Retina (tissue), 1 donor: ENCODE data around the gene CRAT.
A peak's percentile ranks its signal among the peaks of the same experiment; 100 is the strongest.

Source experiments
- DNase-seq: peaks from one replicate; pipeline ENCODE4 v3.0.0-alpha.2; 2016

CRAT gene

DNA sequence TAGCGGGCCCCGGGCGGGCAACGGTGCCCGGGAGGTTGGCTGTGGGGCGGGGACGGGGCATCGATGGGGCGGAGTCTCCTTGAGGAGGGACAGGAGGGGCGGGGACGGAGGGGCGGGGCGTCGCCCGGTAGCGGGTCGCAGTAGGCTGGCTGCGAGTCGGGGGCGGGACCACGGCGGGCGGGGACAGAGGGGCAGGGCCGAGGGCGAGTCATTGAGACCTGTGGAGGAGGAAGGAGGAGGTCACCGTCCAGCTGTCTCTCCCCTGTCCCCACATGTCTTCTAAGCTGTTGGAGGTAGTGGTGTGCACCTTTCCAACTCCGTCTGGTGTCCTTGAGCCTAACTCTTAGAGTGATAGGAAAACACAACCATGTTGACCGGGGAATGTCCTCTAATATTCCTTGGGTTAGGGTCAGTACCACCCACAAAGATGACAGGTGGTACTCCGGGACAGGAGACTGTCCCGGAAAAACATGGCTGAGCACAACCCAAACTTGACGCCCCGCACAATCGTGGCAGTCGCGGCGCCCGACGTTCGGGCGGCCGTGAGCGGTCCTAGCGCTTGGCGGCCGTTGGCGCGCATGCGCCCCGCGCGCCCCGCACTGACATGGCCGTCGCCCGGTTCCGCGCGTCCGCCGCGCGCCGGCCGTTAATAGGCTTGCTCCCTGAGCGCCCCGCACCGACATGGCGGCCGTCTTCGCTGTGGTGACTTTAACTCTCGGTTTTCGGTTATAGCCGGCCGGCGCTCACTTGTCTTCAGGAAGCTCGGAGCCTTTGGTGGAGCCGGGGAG, at the start of gene CRAT, which contains the start of gene PTPA:
Gene CRAT, minus strand, starts transcription at position 54 of the 788 bp plus-strand sequence. CDS start 284 bp downstream, outside the sequence.
Gene PTPA, plus strand, starts transcription at position 676 of the 788 bp plus-strand sequence. CDS start 186 bp downstream, outside the sequence.
- peak; percentile 94 for DNase-seq

DNA sequence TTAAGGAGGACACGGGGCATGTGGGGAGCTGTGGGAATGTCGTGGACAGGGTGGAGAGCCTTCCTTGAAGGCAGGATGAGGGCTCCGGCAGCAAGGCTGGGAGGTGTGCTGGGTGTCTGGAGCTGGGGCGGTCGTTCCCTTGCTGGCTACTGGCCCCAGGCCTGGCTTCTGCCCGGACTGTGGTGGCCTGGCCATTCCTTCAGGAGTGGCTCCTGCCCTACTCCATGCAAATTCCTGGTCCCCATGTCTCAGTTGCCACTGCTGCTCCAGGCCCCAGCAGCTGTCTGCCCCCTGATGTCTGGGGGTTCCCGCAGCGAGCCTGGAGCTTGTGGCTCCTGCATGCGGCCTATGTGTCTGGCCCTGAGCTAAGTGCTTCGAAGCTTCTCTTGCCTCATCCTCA, 45.6 kb upstream of the CRAT start:
- no peak for DNase-seq

DNA sequence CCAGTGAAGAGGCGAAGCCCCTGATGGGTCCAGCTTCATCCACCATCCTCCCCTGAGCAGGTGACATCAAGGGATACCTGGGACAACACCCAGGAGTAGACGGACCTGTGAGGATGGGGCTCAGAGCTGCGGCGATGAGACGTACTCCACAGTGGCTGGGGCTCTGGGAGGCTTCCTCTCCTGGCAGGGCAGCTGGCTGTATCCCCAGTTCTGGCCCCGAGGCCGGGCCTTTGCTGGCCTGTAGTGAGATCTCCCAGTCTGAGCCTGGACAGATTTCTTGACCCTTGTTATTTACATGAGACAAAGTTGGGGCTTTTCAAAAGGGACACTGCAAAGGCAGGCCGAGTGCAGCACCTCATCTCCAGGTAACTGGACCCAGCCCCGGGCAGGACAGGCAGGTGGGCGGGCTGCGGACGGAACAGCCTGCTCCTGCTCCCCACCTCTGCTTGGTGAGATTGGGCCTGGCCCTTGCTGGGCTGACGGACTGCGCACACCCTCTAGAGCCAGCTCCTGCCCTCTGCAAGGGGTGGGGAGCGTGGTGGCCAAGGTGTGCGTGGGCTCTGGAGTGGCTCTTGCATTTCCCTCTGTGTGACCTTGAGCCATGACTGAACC, 44.4 kb upstream of the CRAT start:
- DNase-seq = no peak

DNA sequence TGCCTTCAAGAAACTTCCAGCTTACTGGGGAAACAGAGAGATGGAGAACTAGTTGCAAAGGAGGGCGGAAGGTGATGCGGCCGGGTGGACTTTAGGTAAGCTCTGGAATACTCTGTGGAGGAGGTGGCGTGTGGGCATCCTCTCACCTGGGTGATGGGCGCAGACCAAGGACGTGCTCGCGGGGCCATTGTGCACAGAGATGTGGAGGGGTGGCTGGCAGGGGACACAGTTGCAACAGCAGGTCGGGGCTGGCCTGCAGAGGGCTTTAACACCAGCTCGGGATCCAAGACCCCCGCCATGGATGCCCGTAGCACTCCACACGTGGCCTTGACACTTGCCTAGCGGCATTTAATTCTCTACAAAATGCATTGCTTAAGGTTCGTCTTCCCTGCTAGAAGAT, 40.9 kb upstream of the CRAT start:
- no peak for DNase-seq

DNA sequence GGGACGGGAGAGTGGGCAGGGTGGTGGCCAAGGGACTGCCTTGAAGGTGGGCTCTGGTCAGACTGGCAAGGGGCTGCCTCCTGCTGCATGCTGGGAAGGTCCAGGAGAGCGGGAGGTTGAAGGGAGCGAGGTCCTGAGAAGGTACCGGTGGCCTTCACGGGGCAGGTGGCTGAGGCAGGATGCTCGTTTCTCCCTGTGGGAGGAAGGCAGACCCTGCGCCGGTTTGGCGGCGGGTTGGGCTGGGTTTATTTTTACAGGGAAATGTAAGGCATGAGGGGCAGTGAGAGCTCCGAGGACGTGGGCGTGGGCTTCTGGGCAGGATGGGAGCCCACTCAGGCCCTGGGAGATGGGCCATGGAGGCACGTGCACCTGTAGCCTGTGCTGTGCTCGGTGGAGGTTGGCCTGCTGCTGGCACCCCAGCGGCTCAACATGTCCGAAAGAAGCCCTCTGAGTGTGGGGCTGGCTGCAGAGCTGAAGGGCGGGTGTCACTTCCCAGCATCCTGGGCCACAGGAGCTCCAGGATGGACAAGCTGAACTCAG, 40.1 kb upstream of the CRAT start:
- no peak for DNase-seq

DNA sequence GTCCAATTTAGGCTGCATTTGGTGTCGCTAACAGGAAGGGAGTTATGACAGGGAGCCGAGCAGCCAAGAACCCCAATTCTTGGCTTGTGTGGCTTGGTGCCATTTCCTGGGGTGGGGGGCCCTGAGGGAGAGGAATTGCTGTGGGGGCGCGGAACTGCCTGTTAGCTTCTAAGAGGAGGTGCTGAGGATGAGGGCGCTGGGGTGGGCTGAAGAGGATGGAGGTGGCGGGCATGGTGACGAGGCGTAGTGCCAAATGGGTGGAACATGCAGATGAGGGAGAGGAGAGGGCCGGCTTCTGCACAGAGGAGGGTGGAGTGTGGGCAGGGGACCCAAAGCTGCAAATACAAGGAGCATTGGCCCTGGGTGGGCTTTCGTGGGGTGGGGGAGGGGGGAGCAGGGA, 39.5 kb upstream of the CRAT start:
- DNase-seq = no peak

DNA sequence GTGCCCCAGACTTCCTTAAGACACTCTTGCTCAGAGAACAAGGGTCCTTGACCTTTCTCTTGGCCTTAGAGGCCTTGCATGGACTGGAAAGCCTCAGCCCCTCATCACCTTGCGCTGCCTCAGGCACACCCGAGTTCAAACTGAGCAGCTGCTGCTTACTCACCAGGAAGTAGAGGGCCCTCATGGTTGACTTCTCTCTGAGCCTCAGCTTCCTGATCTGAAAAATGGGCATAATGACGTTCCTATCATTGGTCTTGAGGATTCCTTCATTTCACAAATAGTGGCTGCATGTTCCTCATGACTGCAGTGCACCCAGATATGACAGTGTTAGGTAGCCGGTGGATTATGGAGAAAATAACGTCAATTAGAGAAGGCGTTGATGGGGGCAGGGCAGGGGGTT, 38.8 kb upstream of the CRAT start:
- no peak for DNase-seq

DNA sequence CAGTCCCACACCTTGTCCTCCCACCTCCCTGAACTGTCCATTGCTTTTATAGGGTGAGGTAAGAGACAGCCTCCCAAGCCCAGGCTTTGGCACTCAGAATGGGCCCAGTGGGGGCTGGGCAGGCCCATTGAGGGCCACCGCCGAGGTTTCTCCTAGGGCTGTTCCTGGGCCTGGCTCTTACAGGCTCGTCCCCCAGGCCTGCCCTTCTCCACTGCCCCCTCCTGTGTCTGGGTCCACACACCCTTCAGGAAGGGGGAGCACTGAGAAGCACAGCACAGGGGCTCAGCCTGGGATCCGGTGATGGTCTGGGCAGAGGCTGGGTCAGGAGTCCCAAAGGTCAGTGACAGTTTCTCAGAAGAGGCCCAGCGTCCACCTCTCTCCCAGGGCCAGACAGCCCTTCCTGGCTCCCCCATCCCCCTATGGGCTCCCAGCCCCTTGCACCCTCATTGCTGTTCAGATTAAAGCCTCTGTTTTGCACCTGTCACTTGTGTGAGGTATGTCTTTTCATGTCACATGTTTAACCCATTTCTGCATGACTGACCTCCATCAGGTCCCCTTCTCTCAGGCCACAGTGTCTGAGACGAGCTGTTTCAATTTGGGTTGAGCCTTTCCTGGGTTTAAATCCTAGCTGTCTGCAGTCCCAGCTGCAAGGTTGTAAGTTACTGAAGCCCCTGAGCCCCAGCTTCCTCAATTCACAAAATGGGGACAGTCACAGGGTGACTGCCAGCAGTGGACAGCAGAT, 38.0 kb upstream of the CRAT start:
- no peak for DNase-seq

DNA sequence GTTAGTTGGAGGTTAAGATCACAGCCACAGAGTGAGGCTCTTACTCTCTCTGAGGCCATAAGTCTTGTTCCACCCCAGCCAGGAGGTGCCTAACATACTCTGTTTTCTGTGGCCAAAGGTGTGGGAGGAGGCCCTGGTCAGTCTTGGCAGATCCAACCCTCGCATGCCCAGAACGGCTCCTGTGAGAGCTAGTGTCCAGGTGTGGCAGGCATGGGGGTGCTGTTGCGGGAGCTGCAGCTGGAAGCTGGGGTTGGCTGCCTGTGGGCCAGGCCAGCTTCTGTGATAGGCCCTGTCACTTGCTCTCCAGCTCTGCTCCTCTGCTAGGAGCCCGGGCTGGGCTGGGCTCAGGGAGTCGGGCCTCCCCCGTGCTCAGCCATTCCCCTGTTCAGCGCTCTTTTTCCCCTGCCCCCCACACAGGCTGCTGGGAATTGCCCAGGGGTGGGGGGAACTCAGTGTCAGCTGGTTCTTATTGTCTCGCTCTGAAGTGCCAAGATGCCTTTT, 35.9 kb upstream of the CRAT start:
- DNase-seq = peak; percentile 49

DNA sequence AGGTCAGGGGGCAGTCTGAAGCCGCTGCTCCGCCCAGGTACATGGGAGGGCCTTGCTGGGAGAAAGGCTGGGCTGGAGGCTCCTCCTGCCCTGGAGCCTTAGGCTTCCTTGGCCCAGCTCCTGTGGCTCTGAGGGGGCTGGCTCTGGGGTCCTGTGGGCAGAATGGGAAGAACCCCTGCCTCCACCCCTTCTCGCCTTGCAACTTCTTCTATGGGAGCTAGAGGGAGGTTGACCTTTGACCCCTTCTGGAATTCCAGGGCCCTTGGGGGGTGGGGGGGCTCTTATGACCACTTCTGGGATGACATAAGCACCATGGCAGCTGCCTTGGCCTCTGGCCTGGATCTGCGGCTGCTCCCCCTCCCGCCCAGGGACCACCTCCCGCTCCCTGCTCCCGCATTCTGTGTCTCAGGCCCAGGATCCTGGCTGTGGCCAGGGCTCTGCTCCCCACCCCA, 35.3 kb upstream of the CRAT start:
- DNase-seq = peak; percentile 47

DNA sequence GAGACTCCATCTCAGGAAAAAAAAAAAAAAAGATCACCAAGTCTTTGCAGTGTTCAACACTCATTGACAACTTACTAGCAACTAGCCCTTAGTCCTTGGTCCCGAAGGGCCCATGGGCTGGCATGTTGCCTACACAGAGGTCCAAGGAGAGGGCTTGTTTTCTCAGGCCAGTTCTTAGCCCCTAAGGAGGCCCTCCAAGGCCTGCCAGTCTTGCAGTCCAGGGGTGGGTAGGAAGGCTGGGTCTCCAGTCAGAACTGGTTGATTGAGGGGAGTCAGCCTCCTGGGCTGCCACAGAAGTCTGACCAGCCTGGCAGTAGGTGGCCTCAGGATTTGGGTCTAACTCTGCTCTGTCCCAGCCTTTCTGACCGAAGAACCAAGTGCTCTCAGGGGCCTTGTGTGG, 34.7 kb upstream of the CRAT start:
- DNase-seq = no peak

DNA sequence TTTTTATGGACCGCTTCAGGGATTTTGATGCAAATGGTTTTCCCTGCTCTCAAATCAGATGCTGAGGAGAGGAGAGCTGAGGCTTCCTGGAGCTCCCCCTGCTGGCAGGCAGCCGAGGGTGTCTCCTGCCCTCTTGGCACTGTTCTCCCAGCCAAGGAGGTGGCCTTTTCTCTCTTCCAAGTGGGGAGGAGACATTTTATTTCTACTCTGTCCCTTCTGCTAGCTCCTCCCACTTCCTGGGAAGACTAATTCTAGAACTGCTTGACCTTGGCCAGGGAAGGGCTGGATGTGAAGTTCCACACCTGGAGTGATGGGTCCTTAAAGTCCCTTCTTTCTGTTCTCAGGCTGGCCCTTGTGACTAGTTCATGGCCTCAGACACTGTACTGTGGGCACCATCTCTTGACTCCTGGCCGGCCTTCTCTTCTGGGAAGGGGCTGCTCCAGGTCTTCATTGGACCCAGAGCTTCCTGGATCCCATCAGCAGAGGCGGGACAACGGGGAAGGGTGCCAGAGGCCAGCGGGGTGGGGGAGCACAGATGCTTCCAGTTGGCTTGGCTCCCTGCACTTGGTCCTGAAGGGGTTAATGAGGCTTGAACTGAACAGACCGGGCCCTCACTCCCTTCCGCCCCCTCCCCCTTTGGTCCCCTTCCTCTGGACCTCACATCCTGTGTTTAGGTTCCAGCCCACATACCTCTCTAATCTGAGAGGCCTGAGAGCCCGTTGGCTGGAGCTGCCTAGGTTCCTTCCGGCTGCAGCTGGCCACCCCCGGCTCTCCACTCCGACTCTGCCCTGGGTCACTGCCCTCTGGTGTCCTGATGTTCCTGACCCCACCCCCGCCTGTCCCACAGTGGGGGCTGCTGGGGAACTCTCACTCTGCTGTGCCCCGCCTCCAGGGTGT, 32.7 kb upstream of the CRAT start:
- peak; percentile 82 for DNase-seq

DNA sequence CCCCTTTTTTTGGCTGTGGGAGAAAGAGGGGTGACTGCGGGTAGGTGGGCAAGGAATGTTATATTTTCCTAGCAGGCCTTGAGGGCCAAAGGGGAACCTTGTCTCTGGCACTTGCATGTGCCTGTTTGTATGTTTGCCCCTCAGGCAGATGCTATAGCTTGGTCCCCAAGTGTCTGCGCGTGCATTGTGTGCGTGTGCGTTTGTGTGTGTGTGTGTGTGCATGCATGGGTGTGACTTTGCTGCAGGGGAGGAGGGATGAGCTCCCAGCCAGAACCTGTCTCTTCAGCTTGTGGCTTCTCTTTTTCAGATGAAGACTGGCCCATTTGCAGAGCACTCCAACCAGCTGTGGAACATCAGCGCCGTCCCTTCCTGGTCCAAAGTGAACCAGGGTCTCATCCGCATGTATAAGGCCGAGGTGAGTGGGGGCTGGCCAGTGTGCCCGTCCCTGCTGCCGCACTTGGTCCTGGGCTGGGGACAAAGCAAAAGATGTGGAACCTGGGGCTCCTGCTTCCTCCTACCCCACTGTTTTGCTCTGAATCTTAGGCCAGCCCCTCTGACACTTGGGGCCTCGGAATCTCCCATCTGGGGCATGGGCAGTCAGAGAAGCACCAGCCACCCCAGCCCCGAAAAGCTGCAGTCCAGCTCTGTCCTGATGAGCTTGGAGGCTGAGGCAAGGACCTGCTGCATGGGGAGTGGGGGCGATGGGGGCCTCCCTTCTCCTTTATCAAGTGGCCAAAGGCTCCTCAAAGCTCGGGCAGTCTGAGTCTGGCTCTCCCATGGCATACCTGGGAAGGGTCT, 31.7 kb upstream of the CRAT start:
- peak; percentile 21 for DNase-seq

DNA sequence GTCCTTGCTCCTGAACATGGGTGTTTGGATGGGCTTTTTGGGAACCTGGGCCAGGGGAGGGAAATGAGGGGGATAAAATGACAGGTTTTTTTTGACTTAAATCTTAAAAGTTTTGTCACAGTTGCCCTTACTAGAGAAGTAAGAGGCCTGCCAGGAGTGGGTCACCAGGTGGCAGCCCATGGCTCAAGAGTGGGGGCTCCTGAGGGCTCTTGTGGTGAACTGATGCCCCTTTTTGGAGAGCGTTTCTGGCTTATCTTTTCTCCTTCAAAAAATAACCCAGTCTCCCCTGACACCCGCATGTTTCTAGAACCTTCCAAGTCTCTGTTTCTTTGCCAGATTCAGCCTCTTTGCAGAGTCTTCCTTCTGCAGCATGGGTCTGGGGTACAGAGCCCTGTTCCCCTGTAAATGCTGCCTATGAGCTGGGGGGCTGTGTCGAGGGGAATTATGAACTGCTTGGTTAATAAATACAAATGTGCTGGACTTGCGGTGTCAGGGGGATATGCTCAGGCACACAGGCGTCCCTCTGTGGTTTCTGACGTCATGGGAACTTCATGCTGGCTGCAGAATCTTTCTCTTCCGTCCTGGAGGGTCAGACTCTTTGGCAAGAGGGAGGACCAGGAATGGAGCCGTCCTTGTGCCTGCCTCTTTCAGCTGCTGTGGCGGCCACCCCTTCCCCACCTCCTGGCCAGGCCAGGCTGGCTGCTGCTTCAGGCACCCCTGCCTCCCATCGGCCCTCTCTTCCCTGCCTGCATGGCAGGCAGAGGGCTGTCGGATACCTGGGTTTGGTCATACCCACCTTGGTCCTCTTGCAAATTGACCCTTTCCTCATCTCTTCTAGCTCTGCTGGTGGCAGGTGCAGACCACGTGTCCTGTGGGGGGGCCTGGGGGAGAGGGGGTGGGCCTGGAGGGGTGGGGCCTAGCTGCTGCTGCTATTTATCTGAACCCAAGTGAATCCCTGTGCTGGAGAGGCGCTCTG, 30.8 kb upstream of the CRAT start:
- peak; percentile 64 for DNase-seq

DNA sequence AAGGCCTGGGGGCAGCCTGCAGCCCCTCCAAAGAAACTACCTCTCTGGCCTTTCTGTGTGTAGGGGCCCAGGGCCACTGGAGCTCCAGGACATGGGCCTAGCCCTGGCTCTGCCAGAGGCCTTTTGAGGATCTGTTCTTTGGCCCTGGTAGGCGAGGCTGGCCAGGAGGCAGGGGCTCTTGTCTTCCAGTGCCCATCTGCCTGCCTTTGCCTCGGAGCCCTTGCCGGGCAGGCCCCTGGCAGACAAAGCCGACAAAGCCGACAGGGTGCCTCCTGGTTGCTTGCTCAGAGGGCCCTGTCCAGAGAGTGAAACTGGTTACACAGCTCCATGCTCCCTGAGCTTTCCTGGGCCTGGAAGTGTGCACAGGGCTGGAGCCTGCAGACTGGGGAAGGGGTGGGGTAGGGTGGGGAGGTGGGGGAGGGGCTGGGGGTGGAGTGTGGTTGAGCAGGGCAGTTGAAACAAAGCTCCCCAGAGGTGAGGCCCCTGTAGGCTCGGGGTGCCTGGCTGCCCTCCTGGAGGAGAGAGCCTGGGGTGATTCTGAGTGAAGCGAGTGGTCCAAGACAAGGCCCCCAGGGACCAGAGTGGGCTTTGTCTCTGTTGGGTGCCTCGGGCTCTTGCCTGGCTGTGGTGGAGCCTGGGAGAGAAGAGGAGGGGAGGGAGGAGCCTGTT, 29.9 kb upstream of the CRAT start:
- no peak for DNase-seq

DNA sequence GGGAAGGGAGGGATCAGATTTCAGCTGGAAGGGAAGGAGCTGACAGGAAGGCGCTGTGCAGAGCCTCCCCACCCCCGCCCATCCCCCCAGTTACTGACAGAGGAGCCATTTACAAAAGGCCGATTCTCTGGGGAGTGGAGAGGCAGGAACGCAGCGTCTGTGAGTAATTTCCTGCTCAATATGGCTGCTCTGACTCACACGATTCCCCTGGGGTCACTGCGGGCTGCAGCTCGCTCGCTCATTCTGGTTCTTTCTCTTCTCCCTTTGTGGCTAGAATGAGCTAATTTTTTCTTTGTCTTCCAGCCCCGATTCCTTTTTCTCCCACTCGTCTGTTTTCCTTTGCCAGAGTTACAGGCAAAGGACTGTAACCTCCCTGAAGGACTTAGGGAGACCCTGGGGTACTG, 29.4 kb upstream of the CRAT start:
- DNase-seq = no peak

DNA sequence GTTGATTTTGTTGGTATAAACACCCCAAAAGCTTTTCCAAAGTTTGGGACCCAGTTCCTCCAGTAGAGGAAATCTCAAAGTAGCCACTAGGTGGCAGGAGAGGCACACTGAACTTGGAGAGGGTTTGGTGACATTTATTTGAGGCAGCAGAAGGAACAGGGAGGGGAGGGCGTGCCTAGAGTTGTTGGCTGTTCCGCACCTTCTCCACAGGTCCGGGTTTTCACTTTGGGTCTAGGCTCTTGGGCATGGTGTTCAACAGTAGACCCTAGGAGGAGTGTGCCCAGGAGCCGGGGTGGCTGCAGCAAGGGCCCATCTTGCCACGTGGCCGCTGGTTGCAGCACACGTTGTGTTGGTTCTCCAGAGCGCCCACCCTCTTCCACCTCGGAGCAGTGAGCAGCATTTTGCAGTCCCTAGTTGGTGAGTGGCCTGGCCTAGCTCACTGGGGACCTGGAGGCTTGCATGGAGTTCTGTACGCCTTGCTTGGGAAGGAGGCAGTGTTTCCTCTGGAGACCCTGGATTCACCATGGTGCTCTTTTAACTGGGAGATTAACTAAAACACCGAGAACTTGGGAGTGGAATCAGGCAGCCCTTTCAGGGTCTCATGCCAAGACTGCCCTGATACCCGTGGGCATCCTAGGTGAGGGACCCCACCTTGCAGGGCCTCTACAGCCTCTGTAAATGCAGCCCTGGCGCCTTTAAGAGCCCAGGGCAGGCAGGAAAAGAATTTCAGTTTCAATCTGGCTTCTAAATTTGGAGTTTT, 28.8 kb upstream of the CRAT start:
- DNase-seq = peak; percentile 92

DNA sequence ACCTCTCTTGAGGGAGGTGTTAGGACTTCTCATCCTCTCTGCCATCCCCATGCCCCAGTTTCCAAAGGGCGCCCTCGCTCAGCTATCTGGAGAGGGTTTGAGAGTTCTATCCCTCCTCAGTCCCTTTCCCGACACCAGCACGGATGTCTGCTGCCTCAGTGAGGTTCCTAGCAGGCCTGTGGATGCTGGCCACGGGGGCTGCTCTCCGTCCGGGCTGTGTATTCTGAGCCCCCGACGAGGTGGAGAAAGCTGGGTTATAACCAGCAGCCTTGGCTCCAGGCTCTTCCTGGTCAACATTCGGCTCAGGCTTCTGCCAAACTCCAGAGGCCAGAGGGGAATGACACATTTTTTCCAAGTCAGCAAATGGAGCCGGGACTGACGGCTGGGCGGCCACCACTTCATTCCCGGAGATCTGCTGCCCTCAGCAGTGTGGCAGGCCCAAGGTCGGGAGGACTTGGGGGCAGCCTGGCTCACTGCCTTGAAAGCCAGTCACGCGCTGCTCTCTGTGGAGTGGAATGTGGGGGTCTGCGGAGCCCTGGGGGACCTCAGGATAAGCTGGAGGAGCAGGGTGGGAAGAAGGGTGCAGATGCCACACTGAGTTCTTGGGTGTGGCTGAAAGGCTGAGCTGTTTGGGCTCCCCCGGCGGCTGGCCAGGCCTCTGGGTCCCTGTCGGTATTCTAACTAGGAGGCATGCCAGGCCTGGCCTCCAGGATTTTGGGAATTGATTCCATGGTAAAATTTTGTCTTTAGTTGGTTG, 28.1 kb upstream of the CRAT start:
- no peak for DNase-seq
